Stimulated activated CD8-positive, alpha-beta memory T cell treated with anti-CD3 and anti-CD28 coated beads, Interleukin-7, amount 100 ng/mL, for 48 hours (primary cell): ENCODE data around the gene TLNRD1.

Experiments
- DNase-seq, 2 donors: peaks; one replicate each; pipeline ENCODE4 v3.0.0-alpha.2; 2020; ENCODE audit warnings: low read depth in 1 of 2; ENCODE audit errors: extremely low read depth in 1 of 2

The TLNRD1 gene

DNA sequence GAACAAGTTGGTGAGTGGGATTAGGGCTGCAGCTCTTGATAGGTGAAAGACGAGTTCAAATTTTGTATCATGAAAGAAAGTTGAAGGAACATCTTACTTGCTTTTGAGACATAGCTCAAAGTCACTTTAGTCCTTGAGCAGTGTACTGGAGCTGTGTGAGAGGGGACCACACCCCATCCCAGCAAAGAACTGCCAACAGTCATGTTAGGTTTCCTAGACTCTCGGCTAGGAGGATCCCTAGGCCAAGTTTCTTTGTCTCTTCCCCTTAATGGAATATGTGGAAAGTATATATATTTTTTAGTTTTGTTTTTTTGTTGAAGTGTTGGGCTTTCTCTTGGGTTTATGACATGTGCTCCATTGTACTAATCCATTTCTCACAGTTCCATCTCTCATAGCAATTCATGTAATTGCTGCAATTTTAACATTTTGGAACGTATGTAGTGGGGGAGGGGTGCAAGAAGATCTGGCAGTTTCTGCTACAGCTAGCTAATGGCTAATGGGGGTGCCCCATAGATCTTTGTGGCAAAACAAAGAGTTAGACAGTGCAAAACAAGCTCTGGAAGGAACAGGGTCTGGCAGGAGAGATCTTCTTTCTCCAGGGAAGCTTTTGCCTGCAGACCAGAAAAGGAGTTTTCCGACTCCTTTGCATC is 25.1 kb downstream of the TLNRD1 start:
- DNase-seq: no peak

DNA sequence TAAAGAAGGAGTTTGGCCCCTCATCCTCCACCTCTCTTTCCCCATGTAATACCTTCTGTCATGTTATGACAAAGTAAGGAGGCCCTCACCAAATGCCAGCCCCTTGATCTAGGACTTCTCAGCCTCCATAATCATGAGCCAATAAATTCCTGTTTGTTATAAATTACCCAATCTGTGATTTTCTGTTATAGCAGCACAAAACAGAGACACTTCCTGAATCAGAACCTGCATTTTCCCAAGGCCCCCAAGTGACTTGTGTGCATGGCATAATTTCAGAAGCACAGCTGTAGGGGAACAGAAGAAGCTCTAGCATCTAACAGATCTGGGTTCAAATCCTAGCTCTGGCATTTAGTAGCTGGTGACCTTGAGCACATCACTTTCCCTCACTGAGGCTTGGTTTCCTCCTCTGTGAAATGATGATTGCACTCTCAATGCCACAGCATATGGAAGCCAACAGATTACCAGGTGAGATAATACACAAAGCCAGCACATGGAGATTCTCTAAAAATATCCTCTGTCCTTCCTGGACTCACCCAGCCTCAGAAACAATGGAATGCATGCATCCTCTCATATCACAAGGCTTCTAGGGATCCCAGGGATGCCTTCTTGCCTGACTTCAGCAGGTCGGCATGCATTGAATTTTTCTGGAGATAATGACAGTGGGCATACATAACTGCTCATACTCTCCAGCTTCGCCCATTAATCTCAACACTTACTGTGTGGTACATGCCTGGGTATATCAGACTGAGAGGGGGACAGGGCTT is 26.3 kb downstream of the TLNRD1 start:
- DNase-seq: no peak

DNA sequence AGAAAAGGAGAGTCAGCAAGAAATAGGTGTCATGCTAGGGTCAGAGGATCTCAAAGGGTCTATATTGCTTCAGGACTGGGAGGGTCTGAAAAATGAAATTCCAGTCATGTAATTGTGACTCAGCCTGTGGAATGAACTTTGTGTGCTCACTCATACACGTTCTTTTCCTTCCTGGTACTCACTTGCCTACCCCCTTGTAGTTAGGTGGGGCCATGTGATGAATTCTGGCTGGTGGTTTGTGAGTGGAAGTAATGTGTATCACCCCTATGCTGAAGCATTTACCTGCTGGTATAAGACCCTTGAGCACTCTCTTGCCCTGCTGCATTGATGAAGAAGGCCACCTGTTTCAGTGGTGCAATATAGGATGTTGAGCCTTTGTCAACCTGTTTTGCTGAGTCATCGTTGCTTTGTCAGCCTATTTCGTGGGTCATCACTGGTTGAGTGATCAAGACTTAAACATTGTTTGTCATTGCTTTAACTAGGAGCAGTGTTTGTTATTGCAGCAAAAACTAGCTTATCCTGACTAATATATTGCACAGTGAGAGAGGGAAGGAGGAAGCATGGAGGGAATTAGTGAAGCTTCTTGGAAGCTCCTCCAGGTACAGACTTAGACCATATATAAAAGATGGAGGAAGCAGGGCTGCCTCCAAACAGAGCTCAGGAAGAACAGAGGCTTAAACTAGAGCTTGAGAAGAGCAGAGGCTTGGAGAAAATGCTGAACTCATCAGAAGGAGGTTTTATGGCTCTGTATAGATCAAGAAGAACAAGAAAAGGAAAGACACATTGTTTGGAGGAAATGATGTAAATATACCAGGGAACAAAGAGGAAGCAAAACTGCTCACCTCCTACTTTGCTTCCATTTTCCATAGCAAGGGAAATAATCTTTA is 28.9 kb downstream of the TLNRD1 start:
- no peak for DNase-seq

DNA sequence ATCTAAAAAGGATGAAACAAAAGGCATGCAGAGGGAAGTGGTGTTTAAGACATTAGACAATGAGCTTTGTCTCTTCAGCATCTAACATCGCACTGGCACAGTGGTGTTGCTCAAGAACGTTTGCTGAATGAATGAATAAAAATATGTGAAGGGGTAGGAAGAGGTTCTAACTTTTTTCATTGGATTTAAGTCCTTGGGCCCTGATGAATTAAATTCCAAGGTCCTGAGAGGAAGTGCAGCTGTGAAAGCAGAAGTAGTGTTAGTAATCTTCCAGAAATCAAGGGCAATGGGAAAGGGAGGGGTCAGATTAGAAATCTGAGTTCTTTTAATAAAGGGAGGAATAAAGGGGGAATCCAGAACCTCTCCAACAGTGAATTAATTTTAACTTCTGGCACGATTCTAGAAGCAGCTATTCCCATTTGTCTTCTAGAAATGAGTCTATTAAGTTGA is 29.6 kb downstream of the TLNRD1 start:
- no peak for DNase-seq

DNA sequence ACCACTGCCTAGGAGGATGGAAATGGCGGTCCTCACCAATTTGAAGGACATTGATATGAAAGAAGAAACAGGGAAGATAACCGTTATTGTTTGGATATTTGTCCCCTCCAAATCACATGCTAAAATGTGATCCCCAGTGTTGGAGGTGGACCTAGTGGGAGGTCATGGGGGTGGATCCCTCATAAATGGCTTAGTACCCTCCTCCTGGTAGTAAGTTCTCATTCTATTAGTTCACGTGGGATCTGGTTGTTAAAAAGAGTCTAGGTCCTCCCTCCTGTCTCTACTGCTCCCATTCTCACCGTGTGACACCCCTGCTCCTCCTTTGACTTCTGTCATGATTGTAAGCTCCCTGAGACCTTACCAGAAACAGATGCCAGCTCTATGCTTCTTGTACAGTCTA is 30.5 kb downstream of the TLNRD1 start:
- DNase-seq: no peak

DNA sequence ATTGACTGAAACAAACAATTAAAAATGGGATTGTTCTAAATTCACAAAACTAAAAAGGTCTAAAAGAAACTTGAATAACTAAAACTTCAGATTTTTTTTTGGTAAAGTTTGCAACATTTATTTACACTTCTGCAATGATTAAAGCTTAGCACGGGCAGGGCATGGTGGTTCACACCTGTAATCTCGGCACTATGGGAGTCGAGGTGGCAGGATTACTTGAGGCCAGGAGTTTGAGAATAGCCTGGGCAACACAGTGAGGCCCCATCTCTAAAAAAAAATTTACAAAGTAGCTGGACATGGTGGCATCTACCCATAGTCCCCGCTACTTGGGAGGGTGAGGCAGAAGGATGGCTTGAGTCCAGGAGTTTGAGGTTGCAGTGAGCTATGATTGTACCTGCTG is 31.6 kb downstream of the TLNRD1 start:
- DNase-seq: no peak

DNA sequence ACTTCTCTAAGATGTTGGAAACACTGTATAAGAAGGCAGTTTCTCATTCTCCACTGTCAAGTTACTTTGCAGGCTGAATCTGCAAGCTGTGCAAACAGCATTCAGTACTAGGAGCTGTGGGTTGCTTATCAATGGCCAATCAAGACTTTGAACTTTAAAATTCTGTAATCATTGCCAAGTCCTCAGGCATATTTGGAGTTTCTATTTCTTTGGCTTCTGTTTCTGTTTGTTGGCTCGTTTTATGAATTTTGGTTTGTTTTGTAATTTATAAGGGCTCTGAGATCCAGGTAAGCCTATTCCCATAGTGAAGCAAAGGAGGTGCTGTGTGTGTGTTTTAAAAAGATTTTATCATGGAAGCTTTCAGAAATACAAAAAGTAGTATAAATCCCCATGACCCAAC is 32.1 kb downstream of the TLNRD1 start:
- DNase-seq: no peak

DNA sequence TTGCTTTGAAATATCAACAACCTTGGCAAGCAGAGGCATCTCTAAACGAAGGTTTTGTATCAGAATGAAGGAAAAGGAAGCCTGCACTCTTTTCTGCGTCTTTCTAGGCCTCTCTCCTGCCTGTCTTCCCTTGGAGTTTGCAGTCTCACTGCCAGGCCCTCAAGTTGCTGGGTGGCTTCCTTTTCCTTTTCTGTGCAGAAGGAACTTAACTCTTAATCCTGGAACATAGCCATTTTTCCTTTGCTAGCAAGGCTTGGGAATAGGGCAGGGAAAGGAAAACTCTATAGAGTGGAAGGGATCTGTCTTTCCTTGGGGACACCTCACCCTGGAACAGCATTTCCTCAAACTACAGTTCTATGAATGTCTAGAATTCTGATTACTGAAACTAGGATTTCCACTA is 32.8 kb downstream of the TLNRD1 start:
- DNase-seq: no peak

DNA sequence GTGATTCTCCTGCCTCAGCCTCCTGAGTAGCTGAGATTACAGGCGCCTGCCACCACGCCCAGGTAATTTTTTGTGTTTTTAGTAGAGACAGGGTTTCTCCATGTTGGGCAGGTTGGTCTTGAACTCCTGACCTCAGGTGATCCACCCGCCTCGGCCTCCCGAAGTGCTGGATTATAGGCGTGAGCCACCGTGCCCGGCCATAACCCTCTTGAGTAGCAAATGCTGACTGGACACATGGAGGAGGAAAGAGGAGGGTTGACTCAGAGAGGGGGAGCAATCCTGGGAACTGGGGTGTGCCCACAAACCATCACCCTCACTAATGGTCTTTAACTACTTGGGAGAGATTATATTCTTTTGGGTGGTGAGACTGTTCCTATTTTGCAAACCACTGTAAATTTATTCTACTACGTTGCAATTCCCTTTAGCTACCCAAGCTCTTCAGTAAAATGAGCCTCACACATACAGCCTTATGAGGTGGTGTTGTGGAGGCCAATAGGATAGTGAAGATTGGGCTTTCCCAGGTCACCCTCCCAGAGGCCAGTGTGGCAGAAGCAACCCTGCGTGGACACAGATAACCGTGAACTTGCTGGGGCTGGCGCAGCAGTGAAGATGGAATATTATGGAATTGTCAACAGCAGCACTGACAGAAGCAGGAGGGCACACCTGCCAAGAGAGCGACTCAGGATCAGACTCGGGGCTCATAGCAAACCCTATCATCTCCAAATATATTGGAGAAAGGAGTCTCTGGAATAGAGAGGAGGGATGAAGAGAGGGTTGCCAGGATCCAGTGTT is 37.4 kb downstream of the TLNRD1 start:
- no peak for DNase-seq

DNA sequence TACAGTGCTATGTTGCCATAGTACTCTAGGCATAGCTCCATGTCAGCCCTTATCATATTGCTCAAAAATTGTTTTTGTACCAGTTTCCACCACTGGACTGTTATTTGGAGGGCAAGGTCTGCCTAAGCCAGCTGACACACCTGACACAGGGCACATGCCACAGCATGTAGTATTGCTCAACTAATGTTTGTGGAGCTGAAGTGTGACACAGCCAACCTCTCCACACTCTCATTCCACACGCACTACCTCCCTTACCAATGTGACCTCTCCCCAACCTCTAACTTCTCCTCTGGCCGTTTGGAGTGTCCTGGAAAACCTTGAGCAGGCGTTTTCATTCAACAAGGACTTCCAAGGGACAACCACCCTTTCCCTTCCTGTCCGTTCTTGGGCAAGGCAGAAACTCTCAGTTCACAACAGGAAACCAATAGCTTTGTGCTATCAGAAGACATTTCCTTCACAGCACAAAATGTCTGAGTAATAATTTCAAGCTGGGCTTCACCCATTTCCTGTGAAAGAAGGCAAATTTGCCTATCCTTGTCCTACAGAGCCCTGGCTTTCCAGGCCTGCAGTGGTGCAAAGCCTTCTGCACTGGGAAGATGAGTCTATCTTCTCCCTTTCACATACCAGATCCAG is 38.4 kb downstream of the TLNRD1 start:
- DNase-seq: no peak

DNA sequence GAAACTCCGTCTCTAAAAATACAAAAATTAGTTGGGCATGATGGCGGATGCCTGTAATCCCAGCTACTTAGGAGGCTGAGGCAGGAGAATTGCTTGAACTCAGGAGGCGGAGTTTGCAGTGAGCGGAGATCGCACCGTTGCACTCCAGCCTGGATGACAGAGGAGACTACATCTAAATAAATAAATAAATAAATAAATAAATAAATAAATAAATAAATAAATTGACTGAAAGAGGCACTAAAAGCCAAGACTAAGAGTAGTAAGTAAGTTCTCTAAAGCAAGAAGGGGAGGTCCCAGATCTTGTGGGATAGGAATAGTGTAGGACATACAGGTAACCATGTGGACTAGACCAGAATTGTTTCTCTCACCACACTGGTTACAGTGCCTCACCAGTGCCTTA is 40.0 kb downstream of the TLNRD1 start:
- no peak for DNase-seq

DNA sequence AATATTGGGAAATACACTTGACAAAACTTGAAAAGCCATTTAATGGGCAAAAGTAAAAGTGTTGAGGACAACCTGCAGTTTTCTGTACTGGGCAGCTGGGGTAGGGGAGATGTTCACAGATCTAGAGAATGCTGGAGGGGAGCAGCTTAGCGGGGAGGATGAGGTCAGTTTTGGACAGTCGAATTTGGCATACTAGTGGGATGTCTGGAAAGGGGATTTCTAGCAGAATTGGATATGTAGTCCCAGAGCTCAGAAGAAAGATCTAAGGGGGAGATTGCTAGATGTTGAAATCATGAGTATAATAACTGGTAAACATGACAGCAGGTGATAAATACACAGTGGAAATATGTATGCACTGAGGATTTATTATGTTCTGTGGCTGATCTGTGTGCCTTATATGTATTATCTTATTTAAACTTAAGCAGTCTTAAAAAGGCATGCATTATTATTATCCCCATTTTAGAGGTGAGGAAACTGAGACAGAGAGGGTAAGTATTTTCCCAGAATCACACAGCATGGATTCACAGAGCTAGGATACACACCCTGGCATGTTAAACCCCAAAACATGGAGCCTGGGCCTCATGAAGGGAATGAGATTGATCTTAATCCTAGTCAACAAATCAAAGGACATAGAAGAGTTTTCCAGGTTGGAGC is 42.7 kb downstream of the TLNRD1 start:
- DNase-seq: no peak

DNA sequence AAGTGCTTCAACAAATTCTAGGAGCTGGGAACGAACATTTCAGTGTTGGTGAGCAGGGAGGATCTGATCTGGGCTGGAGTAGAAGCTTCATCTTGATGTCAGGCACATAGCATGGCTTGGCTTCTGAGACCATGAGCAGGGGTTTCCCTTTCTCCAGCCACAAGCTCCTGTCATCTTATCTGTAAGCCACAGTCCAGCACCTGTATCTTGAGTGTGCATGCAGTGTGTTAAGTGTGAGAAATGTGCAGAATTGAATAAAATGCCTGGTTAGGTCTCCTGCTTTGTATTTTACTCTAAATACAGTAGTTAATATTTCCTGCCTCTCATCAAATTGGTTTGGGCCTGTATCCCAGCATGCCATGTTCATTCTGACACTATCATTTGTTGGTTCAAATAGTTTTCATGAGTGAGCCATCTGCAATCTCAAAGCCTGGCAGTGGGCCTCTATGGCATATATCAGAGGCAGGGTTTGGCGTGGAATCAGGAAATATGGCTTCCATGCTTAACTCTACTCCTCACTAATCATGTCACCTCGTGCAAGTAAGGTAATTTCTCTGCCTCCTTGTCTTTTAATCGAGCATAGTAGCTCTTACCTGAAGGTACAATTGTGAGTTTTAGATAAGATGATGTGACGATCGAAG is 43.3 kb downstream of the TLNRD1 start:
- no peak for DNase-seq

DNA sequence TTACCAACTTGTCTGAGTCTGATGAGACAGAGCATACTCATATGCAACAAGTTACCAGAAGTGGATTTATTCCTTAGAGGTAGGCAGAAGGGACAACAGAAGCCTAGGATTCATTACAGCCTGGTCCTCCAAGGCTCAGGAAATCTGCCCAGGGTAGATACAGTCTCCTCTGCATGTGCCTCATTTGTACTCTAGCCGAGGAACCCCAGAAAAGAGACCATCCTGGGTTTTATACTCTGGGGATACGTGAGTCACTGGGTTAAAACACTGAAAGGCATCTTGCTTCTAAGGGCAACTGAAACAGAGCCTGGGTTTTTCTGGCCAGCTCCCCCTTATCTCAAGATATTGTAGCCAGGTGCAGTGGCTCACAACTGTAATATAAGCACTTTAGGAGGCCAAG is 45.6 kb downstream of the TLNRD1 start:
- no peak for DNase-seq

DNA sequence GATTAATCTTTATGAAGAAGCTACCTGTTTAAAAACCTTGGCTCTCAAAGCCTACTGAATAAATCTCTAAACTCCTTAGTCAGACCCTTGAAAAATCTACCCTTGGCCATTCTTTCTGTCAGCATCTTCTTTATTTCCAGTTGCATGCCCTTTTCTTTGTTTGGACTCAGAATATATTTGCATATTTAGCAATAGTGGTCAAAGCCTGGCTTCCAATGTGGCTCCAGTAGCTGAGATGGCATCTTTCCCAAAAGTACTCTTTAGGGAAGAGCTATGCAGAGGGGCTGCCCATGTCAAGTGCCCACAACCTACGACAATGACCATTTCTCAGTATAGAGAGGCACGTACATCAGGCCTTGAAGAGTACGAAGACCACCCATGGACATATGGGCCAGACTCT is 47.2 kb downstream of the TLNRD1 start:
- DNase-seq: no peak

DNA sequence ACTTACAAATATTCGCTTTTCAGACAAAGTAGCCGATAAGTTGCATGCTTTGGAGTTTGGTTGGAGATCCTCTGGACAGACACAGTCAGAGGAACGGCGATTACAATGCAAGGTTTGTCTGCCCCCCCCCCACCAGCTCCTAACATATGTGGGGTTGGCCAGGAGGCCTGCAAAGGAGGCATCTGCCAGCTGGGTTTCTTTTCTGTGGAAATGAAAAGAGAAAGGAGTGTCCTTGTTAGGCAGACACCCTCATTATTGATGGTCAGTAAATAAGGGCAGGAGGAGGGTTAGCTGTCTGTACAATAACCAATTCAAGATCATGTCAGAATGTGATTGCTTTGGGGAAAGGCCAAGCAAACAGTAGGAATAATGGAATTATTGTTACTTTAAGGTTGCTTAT is 49.1 kb downstream of the TLNRD1 start:
- no peak for DNase-seq

DNA sequence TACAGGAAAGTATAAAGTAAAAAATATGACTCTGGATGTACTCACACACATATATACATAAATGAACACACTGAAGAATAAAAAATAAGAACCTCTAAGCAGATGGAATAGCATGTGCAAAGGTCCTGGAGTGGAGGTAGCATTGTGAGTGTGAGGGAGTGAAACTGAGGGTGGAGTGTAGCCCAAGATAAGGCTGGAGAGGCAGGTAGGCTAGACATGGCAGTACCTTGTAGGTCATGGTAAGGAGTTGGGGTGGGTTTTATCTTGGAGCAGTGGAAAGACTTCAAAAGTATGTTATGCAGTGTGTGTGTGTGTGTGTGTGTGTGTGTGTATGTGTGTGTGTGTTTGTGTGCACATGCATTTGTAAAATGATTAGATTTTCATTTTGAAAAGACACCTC is 49.5 kb downstream of the TLNRD1 start:
- no peak for DNase-seq

DNA sequence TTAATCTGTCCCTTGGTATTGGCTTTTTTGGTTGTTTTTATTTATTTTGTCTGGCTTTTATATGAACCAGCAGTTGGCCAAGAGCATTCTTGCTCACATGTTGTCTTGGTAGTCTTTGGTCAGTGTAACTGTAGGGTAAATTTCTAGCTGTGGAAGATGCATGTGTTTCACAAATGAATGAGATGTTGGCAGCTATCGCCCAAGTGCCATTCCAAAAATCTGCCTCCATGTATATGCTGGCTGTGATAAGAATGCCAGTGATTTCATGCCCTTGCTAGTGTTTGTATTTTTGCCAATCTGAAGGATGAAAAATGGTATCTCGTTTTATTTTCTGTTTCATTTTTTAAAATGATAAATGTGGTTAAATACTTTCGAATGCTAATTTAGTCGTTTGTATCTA is 50.1 kb downstream of the TLNRD1 start:
- DNase-seq: no peak

DNA sequence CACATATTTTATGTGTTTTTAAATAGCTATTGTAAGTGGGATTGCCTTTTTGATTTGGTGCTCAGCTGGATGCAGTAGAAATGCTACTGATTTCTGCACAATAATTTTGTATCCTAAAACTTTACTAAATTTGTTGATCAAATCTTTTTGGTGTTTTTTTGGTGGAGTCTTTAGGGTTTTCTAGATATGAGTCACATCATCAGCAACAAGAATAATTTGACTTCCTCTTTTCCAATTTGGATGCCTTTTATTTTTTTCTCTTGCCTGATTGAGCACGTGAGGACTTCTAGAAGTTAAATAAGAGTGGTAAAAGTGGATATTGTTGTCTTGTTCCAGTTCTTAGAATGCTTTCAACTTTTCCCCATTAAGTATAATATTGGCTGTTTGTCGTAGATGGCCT is 51.3 kb downstream of the TLNRD1 start:
- no peak for DNase-seq
